ENCODE data around the gene TMPRSS12. TPM values are rescaled to one million over a fixed set of nuclear protein-coding genes. Genes with fewer than 3 reads are reported as not detected.
A peak's percentile ranks its signal among the peaks of the same experiment; 100 is the strongest.

Gene TMPRSS12
- total and polyA plus RNA-seq, 2 donors (not counting 1 experiment from before 2014, with no cell fraction given): not detected

DNA sequence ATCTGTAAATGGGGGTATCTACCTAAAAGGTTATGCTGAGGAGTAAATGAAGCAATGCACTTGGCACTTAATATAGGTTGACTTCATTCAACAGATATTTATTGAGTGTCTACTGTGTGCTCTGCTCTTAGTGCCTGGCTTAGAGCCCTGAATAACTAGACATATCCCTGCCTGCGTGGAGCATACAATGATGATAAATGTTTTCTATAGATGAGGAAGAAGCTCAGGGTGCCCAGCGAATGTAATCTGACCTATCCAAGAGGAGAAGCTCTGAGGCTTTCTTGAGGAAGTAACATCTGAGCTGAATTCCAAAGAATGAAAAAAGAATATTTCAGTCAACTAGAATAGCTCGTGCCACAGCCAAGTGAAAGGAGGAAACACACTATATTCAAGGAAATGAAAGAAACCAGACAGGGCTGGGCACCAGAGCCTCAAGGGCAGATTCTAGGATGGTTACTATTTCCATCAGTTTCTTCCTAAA lies 91.7 kb downstream of the TMPRSS12 start:
- H3K79me2 ChIP-seq (ENCODE audit: control insufficient read depth, insufficient read depth, low read length): peaks cover 16% of the 10 kb centered on the region
- Mint-ChIP-seq H3K27me3 (no peaks in the 10 kb centered on the region), H3K4me3 (no peak overlapping the region), H3K27ac (peak overlapping the region; percentile 81), H3K4me1 (peaks cover 51% of the 10 kb centered on the region), H3K9me3 (ENCODE audit: insufficient read depth) (no peaks in the 10 kb centered on the region)
- H3K9me3 ChIP-seq (ENCODE audit: control extremely low read depth in 1 of 3, control insufficient read depth in 2 of 3, insufficient read depth in 1 of 3, low read length in 2 of 3): peaks cover 0 to 22% (median 17%) of the 10 kb centered on the region in 3 donors
- H3K9ac ChIP-seq (ENCODE audit: low read length): no peak overlapping the region
- DNase-seq (no peak), ATAC-seq (ENCODE audit: low read depth) (no peak)
- peak overlapping the region in 1 of 2 donors; percentile 64 for H3K27ac ChIP-seq (ENCODE audit: low read length in 2 of 2)
- CTCF ChIA-PET: interaction anchor here (0.5 to 1.0 kb wide), 2 partner anchors 52 to 88 kb away, joined by 3 read pairs; no protein-coding TSS in a partner anchor
- H3K4me3 ChIP-seq (ENCODE audit: control extremely low read depth in 1 of 5, extremely low read depth in 1 of 5, insufficient read depth in 1 of 5, low read depth in 2 of 5, low read length in 4 of 5): no peak overlapping the region
- no peaks in the 10 kb centered on the region for H3K27me3 ChIP-seq (replicated peaks in 1 of 4; ENCODE audit: control extremely low read depth in 1 of 4, control insufficient read depth in 3 of 4, insufficient read depth in 4 of 4, low read length in 3 of 4)
- H2AFZ ChIP-seq (ENCODE audit: insufficient read depth, low read depth, low read length, poor library complexity, severe bottlenecking): no peak overlapping the region
- no peak for TF ChIP-seq EZH2 (IDR thresholded peaks at IDR 0.05; ENCODE audit: borderline replicate concordance, insufficient read depth, low read depth, low read length, poor library complexity, severe bottlenecking)
- TF ChIP-seq, protein P1, sequence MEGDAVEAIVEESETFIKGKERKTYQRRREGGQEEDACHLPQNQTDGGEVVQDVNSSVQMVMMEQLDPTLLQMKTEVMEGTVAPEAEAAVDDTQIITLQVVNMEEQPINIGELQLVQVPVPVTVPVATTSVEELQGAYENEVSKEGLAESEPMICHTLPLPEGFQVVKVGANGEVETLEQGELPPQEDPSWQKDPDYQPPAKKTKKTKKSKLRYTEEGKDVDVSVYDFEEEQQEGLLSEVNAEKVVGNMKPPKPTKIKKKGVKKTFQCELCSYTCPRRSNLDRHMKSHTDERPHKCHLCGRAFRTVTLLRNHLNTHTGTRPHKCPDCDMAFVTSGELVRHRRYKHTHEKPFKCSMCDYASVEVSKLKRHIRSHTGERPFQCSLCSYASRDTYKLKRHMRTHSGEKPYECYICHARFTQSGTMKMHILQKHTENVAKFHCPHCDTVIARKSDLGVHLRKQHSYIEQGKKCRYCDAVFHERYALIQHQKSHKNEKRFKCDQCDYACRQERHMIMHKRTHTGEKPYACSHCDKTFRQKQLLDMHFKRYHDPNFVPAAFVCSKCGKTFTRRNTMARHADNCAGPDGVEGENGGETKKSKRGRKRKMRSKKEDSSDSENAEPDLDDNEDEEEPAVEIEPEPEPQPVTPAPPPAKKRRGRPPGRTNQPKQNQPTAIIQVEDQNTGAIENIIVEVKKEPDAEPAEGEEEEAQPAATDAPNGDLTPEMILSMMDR (IDR thresholded peaks at IDR 0.05): no peak
- peaks cover 24 to 29% of the 10 kb centered on the region in 2 donors for H3K4me1 ChIP-seq (ENCODE audit: control insufficient read depth in 2 of 2, insufficient read depth in 2 of 2, low read length in 2 of 2)
- no peak overlapping the region for H3K4me2 ChIP-seq (replicated peaks; ENCODE audit: low read depth, low read length, poor library complexity, severe bottlenecking)
- POLR2A ChIA-PET: no interaction called here
- WGBS (ENCODE audit: insufficient coverage): 22% methylated on average over 1 of the region's 3 CpGs
- intact Hi-C loops (cut with micrococcal nuclease): no loop called here
- H4K20me1 ChIP-seq (ENCODE audit: control insufficient read depth, insufficient read depth, low read length, poor library complexity, severe bottlenecking): peaks cover 43% of the 10 kb centered on the region
- H3K36me3 ChIP-seq (replicated peaks in 1 of 2; ENCODE audit: control extremely low read depth in 1 of 2, control insufficient read depth in 1 of 2, extremely low read depth in 1 of 2, insufficient read depth in 2 of 2, low read length in 1 of 2): peaks cover 4 to 57% of the 10 kb centered on the region in 2 experiments

DNA sequence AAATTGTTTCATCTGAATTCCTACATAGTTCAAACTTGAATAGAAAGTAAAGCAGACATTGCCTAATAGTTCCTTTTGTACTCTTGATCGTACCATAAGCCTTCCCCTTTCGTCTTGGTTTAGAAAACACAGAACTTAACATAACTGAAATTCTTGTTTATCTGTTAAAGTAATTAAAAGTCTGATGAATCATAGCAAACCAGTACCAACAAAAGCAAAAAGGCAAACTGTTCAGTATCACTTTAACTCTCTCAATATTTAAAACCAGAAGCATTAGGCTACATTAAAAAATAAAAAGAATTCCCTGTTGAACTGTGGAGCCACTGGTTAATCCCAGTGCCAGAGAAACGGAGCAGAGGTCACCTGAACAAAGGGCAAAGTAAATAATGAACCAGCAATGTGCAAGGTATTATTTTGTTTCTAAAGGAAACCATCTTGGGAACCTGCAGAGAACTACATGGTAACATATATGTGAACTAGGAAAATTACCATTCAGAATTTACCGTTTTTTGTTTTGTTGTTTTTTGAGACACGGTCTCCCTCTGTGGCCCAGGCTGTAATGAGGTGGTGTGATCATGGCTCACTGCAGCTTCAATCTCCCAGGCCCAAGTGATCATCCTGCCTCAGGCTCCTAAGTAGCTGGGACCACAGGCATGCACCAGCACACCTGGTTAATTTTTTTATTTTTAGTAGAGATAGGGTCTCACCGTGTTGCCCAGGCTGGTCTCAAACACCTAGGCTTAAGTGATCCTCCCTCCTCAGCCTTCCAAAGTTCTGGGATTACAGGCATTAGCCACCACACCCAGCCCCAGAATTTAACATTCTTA lies 92.5 kb downstream of the TMPRSS12 start:
- Histone ChIP-seq H3K9me3 (ENCODE audit: control extremely low read depth in 1 of 3, control insufficient read depth in 2 of 3, insufficient read depth in 1 of 3, low read length in 2 of 3) (peaks cover 0 to 22% (median 17%) of the 10 kb centered on the region in 3 donors), H3K4me2 (replicated peaks; ENCODE audit: low read depth, low read length, poor library complexity, severe bottlenecking) (no peak overlapping the region), H3K36me3 (replicated peaks in 1 of 2; ENCODE audit: control extremely low read depth in 1 of 2, control insufficient read depth in 1 of 2, extremely low read depth in 1 of 2, insufficient read depth in 2 of 2, low read length in 1 of 2) (peaks cover 4 to 49% of the 10 kb centered on the region in 2 experiments), H3K4me3 (ENCODE audit: control extremely low read depth in 1 of 5, extremely low read depth in 1 of 5, insufficient read depth in 1 of 5, low read depth in 2 of 5, low read length in 4 of 5) (no peak overlapping the region), H3K9ac (ENCODE audit: low read length) (no peak overlapping the region), H3K27me3 (replicated peaks in 1 of 4; ENCODE audit: control extremely low read depth in 1 of 4, control insufficient read depth in 3 of 4, insufficient read depth in 4 of 4, low read length in 3 of 4) (no peaks in the 10 kb centered on the region), H3K27ac (ENCODE audit: low read length in 2 of 2) (peak overlapping the region in 1 of 2 donors; percentile 64), H4K20me1 (ENCODE audit: control insufficient read depth, insufficient read depth, low read length, poor library complexity, severe bottlenecking) (peaks cover 36% of the 10 kb centered on the region), H2AFZ (ENCODE audit: insufficient read depth, low read depth, low read length, poor library complexity, severe bottlenecking) (no peak overlapping the region), H3K79me2 (ENCODE audit: control insufficient read depth, insufficient read depth, low read length) (peaks cover 9% of the 10 kb centered on the region), H3K4me1 (ENCODE audit: control insufficient read depth in 2 of 2, insufficient read depth in 2 of 2, low read length in 2 of 2) (peaks cover 23 to 24% of the 10 kb centered on the region in 2 donors)
- ATAC-seq (ENCODE audit: low read depth) (no peak), DNase-seq (no peak)
- H3K9me3 Mint-ChIP-seq (ENCODE audit: insufficient read depth): no peaks in the 10 kb centered on the region
- intact Hi-C loops (cut with micrococcal nuclease): no loop called here
- ChIA-PET CTCF (interaction anchor here (1.0 kb wide), 1 partner anchor 51 kb away, joined by 3 read pairs; no protein-coding TSS in a partner anchor), POLR2A (no interaction called here)
- H3K4me1 Mint-ChIP-seq: peaks cover 45% of the 10 kb centered on the region
- peak overlapping the region; percentile 43 for H3K27ac Mint-ChIP-seq
- 100% methylated on average over 2 of the region's 6 CpGs for whole genome bisulfite sequencing (ENCODE audit: insufficient coverage)
- no peak overlapping the region for H3K4me3 Mint-ChIP-seq
- H3K27me3 Mint-ChIP-seq: no peaks in the 10 kb centered on the region
- no peak for TF ChIP-seq EZH2 (IDR thresholded peaks at IDR 0.05; ENCODE audit: borderline replicate concordance, insufficient read depth, low read depth, low read length, poor library complexity, severe bottlenecking)
- TF ChIP-seq, protein P1 (IDR thresholded peaks at IDR 0.05): no peak

All from B cell (primary cell).